Skeletal muscle cell (primary cell): ENCODE data around the gene SLC38A6.

Experiments
- DNase-seq: peaks from one replicate; pipeline ENCODE4 v3.0.0-alpha.2; 2010; ENCODE audit warnings: low read depth
- H3K4me3 ChIP-seq: 2 replicates; pipeline ENCODE4 v1.5.1; 2011; ENCODE audit warnings: low read depth, mild to moderate bottlenecking, control low read depth, low read length, moderate library complexity

SLC38A6 gene

DNA sequence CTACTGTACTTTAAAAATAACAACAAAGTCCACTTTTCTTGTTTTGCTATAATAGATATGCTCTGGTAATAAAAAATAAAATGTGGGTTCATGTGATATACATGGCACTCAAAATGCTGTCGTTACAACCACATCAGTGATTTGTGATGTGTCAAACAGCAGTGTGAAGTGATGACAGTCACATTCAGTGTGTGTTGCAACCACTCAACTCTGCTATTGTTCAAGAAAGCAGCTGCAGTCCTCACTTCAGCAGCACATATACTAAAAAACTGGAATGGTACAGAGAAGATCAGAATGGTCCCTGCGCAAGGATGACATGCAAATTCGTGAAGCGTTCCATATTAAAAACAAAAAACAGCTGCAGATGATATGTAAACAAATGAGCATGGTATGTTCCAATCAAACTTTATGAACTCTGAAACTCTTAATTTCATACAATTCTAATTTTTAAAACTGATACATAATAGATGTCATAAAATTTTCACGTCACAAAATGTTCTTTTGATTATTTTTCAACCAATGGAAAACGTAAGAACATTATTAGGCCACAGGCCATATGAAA, 6.9 kb upstream of the SLC38A6 start:
- DNase-seq, result no peak
- H3K4me3 ChIP-seq, result no peak overlapping the region

GRCh38 chr14:60975551-60975950, 5.5 kb upstream of the SLC38A6 start:
- no peak for DNase-seq
- no peak overlapping the region for H3K4me3 ChIP-seq

DNA sequence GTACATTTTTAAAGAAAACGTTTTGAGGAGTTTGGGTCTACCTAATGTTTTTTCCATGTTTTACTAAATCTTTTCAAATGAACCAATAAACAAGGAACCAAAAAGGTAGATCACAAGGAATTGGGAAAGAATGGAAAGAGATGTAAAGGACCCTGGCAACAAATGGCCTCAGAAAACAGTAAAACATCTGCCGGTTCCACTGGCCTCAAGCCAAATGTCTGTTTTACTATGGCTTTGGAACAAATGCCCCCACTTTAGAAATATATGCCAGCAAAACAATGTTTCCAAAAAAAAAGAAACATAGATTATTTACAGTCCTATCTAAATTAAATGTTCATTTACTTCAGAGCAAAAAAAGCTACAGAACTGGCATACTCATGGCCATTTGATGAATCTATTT, 3.2 kb upstream of the SLC38A6 start:
- DNase-seq, result no peak
- no peak overlapping the region for H3K4me3 ChIP-seq

DNA sequence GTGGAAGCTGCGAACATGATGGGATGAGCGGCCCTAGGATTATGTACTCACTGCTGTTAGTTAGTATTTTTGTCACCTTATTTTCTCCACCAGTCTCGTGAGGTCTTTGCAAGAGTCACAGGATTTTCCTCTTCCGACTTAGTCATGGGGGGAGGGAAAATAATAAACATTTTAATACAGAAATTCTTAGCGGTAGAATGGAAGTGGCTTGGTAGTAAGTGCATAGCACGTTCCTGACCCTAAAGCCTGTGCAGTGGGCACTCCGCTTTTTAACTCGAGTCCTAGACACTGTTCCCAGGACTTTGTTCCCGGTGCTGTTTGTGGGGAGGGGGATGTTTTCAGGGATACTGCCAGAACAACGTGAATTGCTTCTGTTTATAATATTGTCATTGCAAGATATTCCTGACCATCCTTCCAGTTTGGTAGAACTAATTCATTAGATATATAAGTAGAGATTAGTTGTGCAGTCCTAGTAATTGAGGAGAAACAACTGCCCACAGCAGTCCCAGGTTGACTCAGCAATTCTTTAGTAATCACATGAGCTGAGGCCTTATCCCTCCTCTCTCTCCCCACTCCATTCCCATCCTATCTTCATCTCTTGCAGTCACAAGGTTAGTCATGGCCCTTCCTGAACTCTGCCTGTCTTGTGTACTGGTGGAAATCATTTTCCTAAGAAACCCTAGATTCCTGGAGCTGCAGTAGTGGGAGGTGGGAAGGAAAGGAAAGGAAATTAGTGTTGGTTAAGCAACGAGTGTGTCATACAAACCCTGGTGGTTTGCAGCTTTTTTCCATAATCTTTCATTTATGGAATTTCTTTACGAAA, 799 bp downstream of the SLC38A6 start:
- peak; percentile 75 for DNase-seq
- peak overlapping the region; percentile 81 for H3K4me3 ChIP-seq

DNA sequence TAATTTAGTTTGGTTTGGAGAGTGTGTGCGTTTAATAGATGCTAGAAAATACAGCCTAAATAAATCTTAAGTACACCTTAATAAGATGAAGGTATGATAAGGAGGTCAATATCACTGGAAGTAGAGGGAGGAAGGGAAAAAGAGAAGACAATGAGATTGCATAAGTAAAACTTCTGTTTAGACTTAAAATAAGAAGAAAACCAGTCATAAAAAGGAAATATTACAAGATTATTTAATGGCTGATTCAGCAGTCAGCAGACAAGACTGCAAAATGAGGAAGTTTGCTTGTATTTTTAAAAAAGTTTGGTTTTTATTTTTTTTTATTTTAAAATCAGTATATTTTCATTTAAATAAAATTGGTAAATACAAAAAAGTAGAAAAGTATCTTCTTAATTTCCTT, 3.2 kb downstream of the SLC38A6 start:
- DNase-seq, result no peak
- no peak overlapping the region for H3K4me3 ChIP-seq

DNA sequence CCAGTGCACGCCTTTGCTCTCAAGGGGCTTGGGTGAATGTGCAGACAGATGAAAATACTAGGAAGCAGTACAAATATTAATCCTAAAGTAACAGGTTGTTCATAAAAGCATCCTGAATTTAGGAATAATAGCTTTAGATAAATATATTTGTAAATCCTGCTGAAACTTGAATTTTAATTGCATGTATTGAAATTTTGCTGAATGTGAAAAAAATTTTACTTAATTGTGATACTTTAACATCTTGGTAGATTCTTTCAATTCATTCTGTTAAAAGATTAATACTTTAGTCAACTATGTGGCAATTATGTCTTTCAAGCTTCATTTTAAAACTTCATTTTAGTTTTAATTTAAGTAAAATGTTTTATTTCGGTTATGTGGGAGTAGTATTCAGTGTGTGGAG, 5.5 kb downstream of the SLC38A6 start:
- H3K4me3 ChIP-seq, result no peak overlapping the region
- no peak for DNase-seq

DNA sequence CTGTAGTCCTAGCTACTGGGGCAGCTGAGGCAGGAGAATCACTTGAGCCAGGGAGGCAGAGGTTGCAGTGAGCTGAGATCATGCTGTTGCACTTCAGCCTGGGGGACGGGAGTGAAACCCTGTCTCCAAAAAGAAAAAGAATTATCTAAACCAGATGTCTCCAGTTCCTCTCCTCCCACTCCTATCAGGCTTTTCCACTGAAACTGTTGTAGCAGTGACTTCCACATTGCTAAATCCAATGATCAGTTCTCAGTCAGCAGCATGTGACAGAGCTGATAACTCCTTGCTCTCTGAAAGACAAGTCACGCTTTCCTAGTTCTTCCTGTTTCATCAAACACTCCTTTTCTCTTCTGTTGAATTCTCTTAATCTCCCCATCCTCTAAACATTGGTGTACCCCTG, 8.6 kb downstream of the SLC38A6 start:
- no peak for DNase-seq
- no peak overlapping the region for H3K4me3 ChIP-seq

DNA sequence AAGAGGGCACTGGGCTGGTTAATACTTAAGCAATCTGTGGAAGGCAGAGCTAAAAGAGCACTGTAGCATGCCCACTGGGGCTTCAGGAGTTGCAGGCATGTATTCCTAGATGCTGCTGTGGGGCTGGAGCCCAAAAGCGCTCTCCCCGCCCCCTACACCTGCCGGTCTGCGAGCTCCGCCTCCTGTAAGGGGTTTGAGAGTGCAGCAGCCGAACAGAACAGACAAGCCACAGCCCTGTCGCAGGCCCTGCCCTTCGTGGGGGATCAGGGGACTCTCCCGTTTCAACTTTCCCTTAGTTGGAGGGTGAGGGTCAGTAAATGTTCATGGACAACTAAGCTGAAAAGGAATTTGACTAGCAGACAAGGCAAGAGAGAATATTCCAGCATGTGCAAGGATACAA, 17.6 kb downstream of the SLC38A6 start:
- no peak overlapping the region for H3K4me3 ChIP-seq
- DNase-seq, result no peak

GRCh38 chr14:60999536-60999935, 18.5 kb downstream of the SLC38A6 start:
- no peak for DNase-seq
- no peak overlapping the region for H3K4me3 ChIP-seq

DNA sequence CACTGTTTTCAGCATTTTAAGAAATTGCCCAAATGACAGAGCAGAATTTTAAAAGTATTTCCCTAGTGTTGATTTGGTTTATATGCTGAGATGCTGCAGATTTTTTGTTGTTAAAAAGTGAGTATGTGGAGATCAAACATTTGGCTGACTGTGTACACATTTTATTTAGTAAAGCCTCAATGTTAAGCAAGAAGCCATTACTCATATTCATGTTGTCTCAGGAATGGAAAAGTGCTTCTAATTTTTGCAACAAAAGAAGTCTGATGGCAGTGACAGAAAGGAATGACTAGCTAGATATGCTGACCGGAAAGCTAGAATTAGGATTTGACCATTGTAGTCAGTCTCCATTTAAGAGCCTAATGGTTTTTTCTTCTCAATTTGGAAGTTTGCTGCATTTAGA, 22.5 kb downstream of the SLC38A6 start:
- no peak for DNase-seq

DNA sequence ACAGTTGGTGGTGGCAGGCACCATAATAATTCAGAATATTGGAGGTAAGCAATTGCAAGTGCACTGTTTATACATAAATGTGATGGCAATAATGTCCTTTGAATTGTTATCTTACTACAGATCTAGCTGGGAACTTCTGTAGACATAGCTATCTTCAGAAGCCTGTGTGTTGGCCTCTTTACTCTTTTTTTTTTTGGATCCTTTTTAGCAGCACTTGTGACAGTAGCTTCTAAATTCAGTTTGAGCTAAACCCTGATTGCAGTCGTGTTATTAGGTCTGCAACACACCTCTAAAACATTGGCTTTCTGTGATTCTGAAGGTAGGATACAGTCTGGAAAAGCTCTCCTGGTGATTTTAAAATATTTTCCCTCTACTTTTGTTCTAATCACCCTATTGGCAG, 38.5 kb downstream of the SLC38A6 start:
- DNase-seq, result no peak
- no peak overlapping the region for H3K4me3 ChIP-seq

More for the DNA sequence above, 22.5 kb downstream of the SLC38A6 start:
- H3K4me3 ChIP-seq, result no peak overlapping the region

DNA sequence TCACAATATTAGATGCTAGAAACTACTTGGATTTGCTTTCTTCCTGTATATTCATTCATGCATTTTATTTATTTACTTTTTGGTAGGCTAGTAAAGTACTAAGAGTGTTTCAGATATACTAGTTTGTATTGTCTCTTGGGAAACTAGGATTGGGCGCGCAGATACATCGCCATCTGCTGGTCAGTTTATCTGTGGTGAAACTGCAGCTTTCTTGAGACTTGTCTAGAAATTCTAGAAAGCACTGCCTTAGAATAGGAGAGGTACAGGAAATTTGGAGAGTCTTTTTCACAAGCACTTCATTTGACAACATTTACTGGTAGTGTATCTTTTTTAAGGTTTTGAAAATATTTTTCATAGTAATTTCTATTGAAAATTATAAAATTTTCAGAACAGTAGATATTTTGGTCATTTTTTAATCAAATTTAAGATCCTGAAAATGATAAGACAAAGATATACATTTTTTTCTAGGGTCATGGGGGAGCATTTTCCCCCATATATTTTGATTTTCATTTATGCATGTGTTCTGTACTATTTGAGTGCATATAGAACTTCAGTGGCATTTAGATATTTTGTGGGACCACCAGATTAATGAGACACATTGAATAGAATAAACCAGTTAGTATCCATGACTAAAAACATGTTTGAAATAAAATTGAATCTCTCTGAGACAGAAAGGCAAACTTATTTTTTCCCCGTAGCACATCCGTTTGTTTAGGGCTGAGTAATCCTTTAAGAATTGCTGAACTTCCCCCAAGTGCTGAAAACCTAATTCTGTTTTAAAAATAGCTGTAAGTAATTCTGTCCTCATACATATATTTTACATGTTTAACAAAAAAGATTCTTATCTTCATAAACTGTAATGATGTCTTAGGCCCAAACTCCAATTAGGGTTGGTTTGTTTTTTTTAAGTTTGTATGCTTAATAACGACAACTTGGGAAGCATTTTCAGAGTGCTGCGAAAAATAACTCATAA, 44.5 kb downstream of the SLC38A6 start:
- H3K4me3 ChIP-seq, result peak overlapping the region; percentile 13
- no peak for DNase-seq

GRCh38 chr14:61026526-61026925, 45.5 kb downstream of the SLC38A6 start:
- H3K4me3 ChIP-seq, result no peak overlapping the region
- DNase-seq, result no peak

GRCh38 chr14:61031026-61031425, 50.0 kb downstream of the SLC38A6 start:
- no peak for DNase-seq

GRCh38 chr14:61033054-61033453, 52.0 kb downstream of the SLC38A6 start:
- no peak overlapping the region for H3K4me3 ChIP-seq
- DNase-seq, result no peak

More at GRCh38 chr14:61031026-61031425, 50.0 kb downstream of the SLC38A6 start:
- H3K4me3 ChIP-seq, result no peak overlapping the region

GRCh38 chr14:61033855-61034254, 52.8 kb downstream of the SLC38A6 start:
- H3K4me3 ChIP-seq, result no peak overlapping the region
- no peak for DNase-seq

DNA sequence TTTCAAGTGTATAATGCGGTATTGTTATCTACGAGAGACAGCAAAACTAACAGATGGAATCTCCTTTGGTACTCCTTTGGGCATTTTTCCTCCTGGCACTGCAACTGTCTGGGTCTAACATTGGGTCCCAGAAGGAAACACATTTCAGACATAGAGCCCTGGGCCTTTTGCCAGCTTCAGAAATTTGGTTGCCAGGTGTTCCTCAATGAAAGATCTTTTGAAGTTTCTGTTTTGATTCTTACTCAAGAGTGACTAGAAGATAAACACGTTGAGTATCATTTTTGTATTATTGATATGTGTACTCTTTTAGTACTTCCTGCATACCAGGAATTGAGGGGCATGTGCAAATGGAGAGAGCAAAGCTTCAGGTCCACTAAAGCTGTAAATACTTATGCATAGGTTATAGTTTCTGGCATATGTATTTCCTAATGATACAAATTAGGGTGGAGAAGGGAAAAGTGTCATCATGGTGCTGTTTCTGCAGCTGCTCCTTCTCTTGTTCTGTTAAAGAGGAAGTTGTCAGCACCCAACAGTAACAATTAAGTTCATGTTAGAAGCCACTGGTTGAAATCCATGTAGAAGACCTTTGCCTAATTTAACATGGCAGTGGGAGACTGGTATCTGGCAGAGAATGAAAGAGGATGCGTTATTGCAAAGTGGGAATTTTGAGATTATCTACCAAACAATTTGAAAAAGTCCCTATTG, 53.5 kb downstream of the SLC38A6 start:
- DNase-seq, result no peak
- H3K4me3 ChIP-seq, result no peak overlapping the region

DNA sequence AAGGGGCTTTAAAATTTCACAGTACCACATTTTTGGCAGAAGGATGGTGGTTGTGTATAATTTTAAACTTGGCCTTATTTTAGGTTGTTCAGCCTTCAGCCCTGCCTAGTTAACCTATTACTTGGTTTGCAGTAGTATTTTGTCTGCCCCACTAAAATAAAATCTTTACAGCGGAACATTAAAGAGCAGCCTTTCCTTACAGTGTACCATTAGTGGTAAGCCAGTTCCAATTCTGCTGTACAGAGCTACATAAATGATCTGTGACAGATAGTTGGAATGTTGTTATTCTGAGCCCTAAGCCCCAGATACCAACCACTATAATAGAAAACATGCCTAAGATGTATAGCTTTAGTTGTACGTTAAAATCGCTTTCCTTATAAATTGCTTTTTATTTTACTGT, 56.2 kb downstream of the SLC38A6 start:
- H3K4me3 ChIP-seq, result no peak overlapping the region
- DNase-seq, result no peak

DNA sequence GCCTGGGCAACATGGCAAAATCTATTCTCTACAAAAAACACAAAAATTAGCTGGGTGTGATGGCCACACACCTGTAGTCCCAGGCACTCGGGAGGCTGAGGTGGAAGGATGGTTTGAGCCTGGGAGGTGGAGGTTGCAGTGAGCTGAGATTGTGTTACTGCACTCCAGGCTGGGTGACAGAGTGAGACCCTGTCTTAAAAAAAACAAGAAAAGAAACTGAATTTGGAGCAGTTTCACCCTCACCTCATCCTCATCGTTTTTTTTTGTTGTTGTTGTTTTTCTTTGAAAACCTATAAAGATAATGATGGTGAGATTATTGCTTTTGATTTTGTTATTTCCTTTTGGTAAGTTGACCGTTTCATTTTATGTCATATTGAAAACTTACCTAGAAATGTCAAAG, 60.7 kb downstream of the SLC38A6 start:
- H3K4me3 ChIP-seq, result no peak overlapping the region
- no peak for DNase-seq

GRCh38 chr14:61042220-61042619, 61.2 kb downstream of the SLC38A6 start:
- H3K4me3 ChIP-seq, result no peak overlapping the region
- DNase-seq, result no peak
